OCI-LY3 (cell line): ENCODE measurements around the gene MAP3K15.

Source experiments
- H2AFZ ChIP-seq: fragments of 200-600, 300-600 bp; shearing (Covaris generic); 2 replicates; pipeline ENCODE4 v1.6.0; 2014; ENCODE audit warnings: antibody characterized with exemption, low read depth, low read length
- H3K27ac ChIP-seq: fragments of 200-600, 300-600 bp; sonication (generic); 2 replicates; pipeline ENCODE4 v1.5.1; 2014; ENCODE audit warnings: mild to moderate bottlenecking, low read length, moderate library complexity, mixed read lengths
- H3K27me3 ChIP-seq: fragments of 200-600, 300-600 bp; sonication (generic); 2 replicates; pipeline ENCODE4 v1.6.1; 2014; ENCODE audit warnings: low read depth, low read length, mixed read lengths
- H3K36me3 ChIP-seq: fragments of 200-600, 300-600 bp; sonication (generic); replicated peaks from 2 replicates; pipeline ENCODE3; 2014; ENCODE audit warnings: low read depth, low read length, mixed read lengths
- H3K4me1 ChIP-seq: fragments of 300-600, 200-600 bp; sonication (generic); 2 replicates; pipeline ENCODE4 v1.6.1; 2014; ENCODE audit warnings: low read length, mixed read lengths
- H3K4me2 ChIP-seq: fragments of 200-600, 300-600 bp; sonication (generic); 2 replicates; pipeline ENCODE4 v1.6.1; 2014; ENCODE audit warnings: low read length, mixed read lengths
- H3K4me3 ChIP-seq: fragments of 300-600, 200-600 bp; sonication (generic); 2 replicates; pipeline ENCODE4 v1.5.1; 2014; ENCODE audit warnings: antibody characterized with exemption, mild to moderate bottlenecking, low read length, moderate library complexity
- H3K79me2 ChIP-seq: fragments of 300-600, 200-600 bp; shearing (Covaris generic); 2 replicates; pipeline ENCODE4 v1.6.1; 2014; ENCODE audit warnings: mild to moderate bottlenecking, low read length, mixed read lengths
- H3K9ac ChIP-seq: fragments of 300-600, 200-600 bp; shearing (Covaris generic); 2 replicates; pipeline ENCODE4 v1.6.0; 2014; ENCODE audit warnings: mild to moderate bottlenecking, low read length, moderate library complexity
- H3K9me3 ChIP-seq: fragments of 200-600, 300-600 bp; shearing (Covaris generic); 2 replicates; pipeline ENCODE4 v1.6.1; 2014; ENCODE audit warnings: low read length, mixed read lengths; ENCODE audit not compliant: insufficient read depth
- H4K20me1 ChIP-seq: fragments of 200-600, 300-600 bp; sonication (generic); 2 replicates; pipeline ENCODE4 v1.6.1; 2016; ENCODE audit warnings: low read length, mixed read lengths; ENCODE audit not compliant: insufficient read depth
- EZH2phosphoT487 ChIP-seq: fragments of 200-600 bp; shearing (Covaris generic); IDR thresholded peaks from 2 replicates; pipeline ENCODE4 v1.6.1; 2018; ENCODE audit warnings: antibody characterized with exemption, mixed run types, low read depth
- TF ChIP-seq, protein P1 (sequence below): fragments of 200-600, 300-600 bp; sonication (generic); IDR thresholded peaks from 2 replicates; pipeline ENCODE4 v1.5.1; 2014; ENCODE audit warnings: antibody characterized with exemption, low read length, low read depth

Gene MAP3K15

DNA sequence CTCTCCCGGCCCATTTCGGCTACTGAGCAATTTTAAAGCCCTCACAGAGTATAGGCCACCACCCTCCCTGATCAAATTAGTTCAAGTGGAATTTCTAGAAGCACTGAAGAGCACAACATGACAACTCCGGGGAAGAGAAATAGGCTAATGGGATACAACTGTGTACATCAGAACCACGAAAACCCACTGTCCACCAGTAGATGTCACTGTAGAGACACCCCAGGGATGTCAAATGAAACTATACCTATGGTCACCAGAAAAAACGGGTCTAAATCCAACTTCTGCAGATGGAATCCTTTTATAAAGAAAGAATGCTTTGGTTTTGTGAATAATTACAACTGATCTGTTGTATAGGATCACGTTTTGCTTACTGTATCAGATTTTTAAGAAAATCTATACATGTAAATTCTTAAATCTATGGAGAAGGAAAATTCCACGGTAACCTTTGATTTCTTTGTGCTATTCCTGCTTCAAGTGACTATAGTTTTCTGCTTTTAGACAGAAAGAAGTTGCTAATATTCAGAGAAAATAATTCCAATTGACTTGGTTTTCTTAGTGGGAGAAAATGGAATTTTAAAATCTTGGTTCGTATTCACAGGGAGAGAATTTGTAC lies 29.5 kb upstream of the MAP3K15 start:
- H2AFZ ChIP-seq = no peak overlapping the region
- no peak overlapping the region for H3K4me2 ChIP-seq
- no peaks in the 10 kb centered on the region for H3K79me2 ChIP-seq
- no peaks in the 10 kb centered on the region for H3K27me3 ChIP-seq
- TF ChIP-seq, protein P1, sequence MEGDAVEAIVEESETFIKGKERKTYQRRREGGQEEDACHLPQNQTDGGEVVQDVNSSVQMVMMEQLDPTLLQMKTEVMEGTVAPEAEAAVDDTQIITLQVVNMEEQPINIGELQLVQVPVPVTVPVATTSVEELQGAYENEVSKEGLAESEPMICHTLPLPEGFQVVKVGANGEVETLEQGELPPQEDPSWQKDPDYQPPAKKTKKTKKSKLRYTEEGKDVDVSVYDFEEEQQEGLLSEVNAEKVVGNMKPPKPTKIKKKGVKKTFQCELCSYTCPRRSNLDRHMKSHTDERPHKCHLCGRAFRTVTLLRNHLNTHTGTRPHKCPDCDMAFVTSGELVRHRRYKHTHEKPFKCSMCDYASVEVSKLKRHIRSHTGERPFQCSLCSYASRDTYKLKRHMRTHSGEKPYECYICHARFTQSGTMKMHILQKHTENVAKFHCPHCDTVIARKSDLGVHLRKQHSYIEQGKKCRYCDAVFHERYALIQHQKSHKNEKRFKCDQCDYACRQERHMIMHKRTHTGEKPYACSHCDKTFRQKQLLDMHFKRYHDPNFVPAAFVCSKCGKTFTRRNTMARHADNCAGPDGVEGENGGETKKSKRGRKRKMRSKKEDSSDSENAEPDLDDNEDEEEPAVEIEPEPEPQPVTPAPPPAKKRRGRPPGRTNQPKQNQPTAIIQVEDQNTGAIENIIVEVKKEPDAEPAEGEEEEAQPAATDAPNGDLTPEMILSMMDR = peak; percentile 79
- no peak for TF ChIP-seq EZH2phosphoT487
- no peak overlapping the region for H3K4me3 ChIP-seq
- H3K36me3 ChIP-seq = peaks cover 19% of the 10 kb centered on the region
- H3K9me3 ChIP-seq = no peaks in the 10 kb centered on the region
- H3K27ac ChIP-seq = no peak overlapping the region
- H3K4me1 ChIP-seq = no peaks in the 10 kb centered on the region
- no peaks in the 10 kb centered on the region for H4K20me1 ChIP-seq
- no peak overlapping the region for H3K9ac ChIP-seq

DNA sequence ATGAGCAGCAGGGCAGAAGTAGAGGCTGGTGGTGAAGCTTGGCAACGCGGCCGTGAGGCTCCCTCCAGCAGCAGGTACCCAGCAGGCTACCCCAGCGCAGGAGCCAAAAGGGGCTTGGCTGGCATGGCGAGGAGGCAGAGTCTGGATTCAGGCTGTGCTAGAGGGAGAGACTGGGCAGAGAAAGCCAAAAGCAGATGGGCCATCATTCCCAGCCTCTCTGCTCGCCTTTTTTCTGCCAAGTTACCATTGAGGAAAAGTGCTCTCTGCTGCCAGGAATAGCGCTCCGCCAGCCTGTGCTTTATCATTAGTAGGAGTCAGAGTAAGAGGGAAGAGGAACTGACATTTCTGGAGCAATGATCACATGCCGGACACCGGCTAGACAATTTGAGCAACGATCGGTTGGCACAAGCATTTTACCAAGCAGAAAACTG lies 28.7 kb upstream of the MAP3K15 start:
- H3K9me3 ChIP-seq = no peaks in the 10 kb centered on the region
- H3K36me3 ChIP-seq = peaks cover 19% of the 10 kb centered on the region
- no peak overlapping the region for H2AFZ ChIP-seq
- H3K4me2 ChIP-seq = no peak overlapping the region
- H3K9ac ChIP-seq = no peak overlapping the region
- H3K4me1 ChIP-seq = no peaks in the 10 kb centered on the region
- H4K20me1 ChIP-seq = no peaks in the 10 kb centered on the region
- H3K27me3 ChIP-seq = no peaks in the 10 kb centered on the region
- no peaks in the 10 kb centered on the region for H3K79me2 ChIP-seq
- TF ChIP-seq, protein P1 = no peak
- TF ChIP-seq EZH2phosphoT487 = no peak
- H3K4me3 ChIP-seq = no peak overlapping the region
- H3K27ac ChIP-seq = no peak overlapping the region

- H3K4me2 ChIP-seq = no peak overlapping the region
- no peak overlapping the region for H3K9ac ChIP-seq
- H3K4me1 ChIP-seq = no peaks in the 10 kb centered on the region
- no peak overlapping the region for H3K4me3 ChIP-seq
- H3K79me2 ChIP-seq = no peaks in the 10 kb centered on the region
- no peak overlapping the region for H3K27ac ChIP-seq
- H3K27me3 ChIP-seq = no peaks in the 10 kb centered on the region
- no peak for TF ChIP-seq EZH2phosphoT487
- TF ChIP-seq, protein P1 = no peak
- no peak overlapping the region for H2AFZ ChIP-seq
- peaks cover 14% of the 10 kb centered on the region for H3K36me3 ChIP-seq
- H4K20me1 ChIP-seq = no peaks in the 10 kb centered on the region
- H3K9me3 ChIP-seq = no peaks in the 10 kb centered on the region
Observed at GRCh38 chrX:19543020-19543715, 27.9 kb upstream of the MAP3K15 start.

DNA sequence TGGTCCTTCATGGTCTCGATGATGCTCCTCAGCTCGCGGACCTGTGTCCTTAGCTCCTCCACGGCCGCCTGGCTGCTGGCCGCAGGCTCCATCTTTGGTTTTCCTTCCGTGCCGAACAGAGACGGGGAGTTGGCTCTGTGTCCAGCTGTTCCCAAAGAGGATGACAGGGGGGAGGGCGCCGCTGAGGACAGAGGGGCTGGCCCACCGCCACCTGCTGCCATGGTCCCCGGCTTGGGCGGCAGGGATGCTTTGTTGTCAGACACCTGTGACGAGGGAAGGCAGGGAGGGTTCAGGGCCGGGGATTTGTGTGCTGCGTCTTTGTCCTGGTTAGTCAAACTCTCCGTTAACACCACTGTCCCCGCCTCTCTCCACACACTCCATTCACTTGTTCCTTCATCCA lies 26.6 kb upstream of the MAP3K15 start:
- Histone ChIP-seq H3K4me1 (no peaks in the 10 kb centered on the region), H3K36me3 (peaks cover 11% of the 10 kb centered on the region), H3K27me3 (no peaks in the 10 kb centered on the region), H3K4me3 (no peak overlapping the region), H3K4me2 (no peak overlapping the region), H3K9me3 (no peaks in the 10 kb centered on the region), H2AFZ (no peak overlapping the region), H3K9ac (no peak overlapping the region), H3K27ac (no peak overlapping the region), H3K79me2 (no peaks in the 10 kb centered on the region), H4K20me1 (no peaks in the 10 kb centered on the region)
- TF ChIP-seq EZH2phosphoT487 = no peak
- TF ChIP-seq, protein P1 = no peak
